ENCODE measurements around the gene CEBPE. TPM values are rescaled to one million over a fixed set of nuclear protein-coding genes. Genes with fewer than 3 reads are reported as not detected.

CEBPE gene
- total and polyA plus RNA-seq, 2 donors (not counting 3 experiments of a cell fraction or from before 2014, with no cell fraction given), result not detected

- POLR2A ChIA-PET, result no interaction called here
- no peaks in the 10 kb centered on the region for H3K9me1 ChIP-seq (replicated peaks; ENCODE audit: control insufficient read depth, extremely low read depth, insufficient read depth, low read length)
- no peak overlapping the region for H3K4me3 ChIP-seq (replicated peaks in 1 of 3; ENCODE audit: insufficient read depth in 1 of 3, low read depth in 1 of 3, low read length in 3 of 3)
- no peak overlapping the region for H3K27ac ChIP-seq (ENCODE audit: insufficient read depth, low read depth, low read length)
- H4K20me1 ChIP-seq (replicated peaks; ENCODE audit: control insufficient read depth, extremely low read depth, insufficient read depth, low read length), result no peaks in the 10 kb centered on the region
- H2AFZ ChIP-seq (ENCODE audit: low read depth, low read length), result no peak overlapping the region
- intact Hi-C loops (cut with micrococcal nuclease), result no loop called here
- H3K9me3 ChIP-seq (replicated peaks; ENCODE audit: control insufficient read depth, insufficient read depth, low read length), result no peaks in the 10 kb centered on the region
- H3K4me2 ChIP-seq (ENCODE audit: insufficient read depth, low read length), result no peak overlapping the region
- no TSS peak for BruUV-seq (replicated peaks)
- no peak for DNase-seq (ENCODE audit: low read depth, low spot score)
- CTCF ChIA-PET, result interaction anchor here (0.8 to 14.5 kb wide), 5 partner anchors 8 to 52 kb away, joined by 3 to 1289 read pairs (median 6); partner anchors contain the start of gene SLC7A8
- no peak for FAIRE-seq
- H3K9ac ChIP-seq (replicated peaks; ENCODE audit: extremely low read depth, insufficient read depth, low read length), result no peak overlapping the region
- H3K79me2 ChIP-seq (ENCODE audit: control insufficient read depth, insufficient read depth, low read length), result no peaks in the 10 kb centered on the region
- H3K36me3 ChIP-seq (ENCODE audit: control insufficient read depth in 2 of 2, extremely low read depth in 1 of 2, insufficient read depth in 2 of 2, low read length in 2 of 2), result no peaks in the 10 kb centered on the region
- peaks cover 29% of the 10 kb centered on the region for H3K4me1 ChIP-seq (ENCODE audit: control insufficient read depth, extremely low read depth, insufficient read depth, low read length)
- dilution Hi-C loops (cut with MboI; ENCODE audit: extremely low pct_ligation_motif_present, low sequenced_read_pairs), result no loop called here
- TF ChIP-seq EZH2 (IDR thresholded peaks at IDR 0.05; ENCODE audit: borderline replicate concordance, low read depth, low read length, severe bottlenecking), result no peak
- TF ChIP-seq GATA2 (IDR thresholded peaks at IDR 0.05; ENCODE audit: insufficient read depth, insufficient read length, low read depth, low read length), result peak; percentile 52
- TF ChIP-seq JUN (IDR thresholded peaks at IDR 0.05; ENCODE audit: borderline replicate concordance, insufficient read depth, insufficient read length, low read depth), result no peak
- TF ChIP-seq MAX (IDR thresholded peaks at IDR 0.05; ENCODE audit: insufficient read depth, insufficient read length), result no peak
- TF ChIP-seq POLR2A (IDR thresholded peaks at IDR 0.05; ENCODE audit: low read depth, low read length), result no peak
- no peaks in the 10 kb centered on the region for H3K27me3 ChIP-seq (ENCODE audit: control insufficient read depth in 2 of 2, insufficient read depth in 2 of 2, low read length in 2 of 2)
These were observed 10.1 kb upstream of the CEBPE start for GRCh38 chr14:23128969-23129758.

GRCh38 chr14:23127861-23128260, 8.8 kb upstream of the CEBPE start:
- Histone ChIP-seq H3K36me3 (ENCODE audit: control insufficient read depth in 2 of 2, extremely low read depth in 1 of 2, insufficient read depth in 2 of 2, low read length in 2 of 2) (no peaks in the 10 kb centered on the region), H3K9me3 (replicated peaks; ENCODE audit: control insufficient read depth, insufficient read depth, low read length) (no peaks in the 10 kb centered on the region), H3K4me1 (ENCODE audit: control insufficient read depth, extremely low read depth, insufficient read depth, low read length) (peaks cover 32% of the 10 kb centered on the region), H3K79me2 (ENCODE audit: control insufficient read depth, insufficient read depth, low read length) (no peaks in the 10 kb centered on the region), H3K9me1 (replicated peaks; ENCODE audit: control insufficient read depth, extremely low read depth, insufficient read depth, low read length) (no peaks in the 10 kb centered on the region), H3K9ac (replicated peaks; ENCODE audit: extremely low read depth, insufficient read depth, low read length) (no peak overlapping the region), H3K4me3 (replicated peaks in 1 of 3; ENCODE audit: insufficient read depth in 1 of 3, low read depth in 1 of 3, low read length in 3 of 3) (no peak overlapping the region), H4K20me1 (replicated peaks; ENCODE audit: control insufficient read depth, extremely low read depth, insufficient read depth, low read length) (no peaks in the 10 kb centered on the region), H3K27ac (ENCODE audit: insufficient read depth, low read depth, low read length) (no peak overlapping the region), H3K4me2 (ENCODE audit: insufficient read depth, low read length) (no peak overlapping the region), H3K27me3 (ENCODE audit: control insufficient read depth in 2 of 2, insufficient read depth in 2 of 2, low read length in 2 of 2) (no peaks in the 10 kb centered on the region), H2AFZ (ENCODE audit: low read depth, low read length) (no peak overlapping the region)
- dilution Hi-C loops (cut with MboI; ENCODE audit: extremely low pct_ligation_motif_present, low sequenced_read_pairs) (no loop called here), intact Hi-C loops (cut with micrococcal nuclease) (no loop called here)
- POLR2A ChIA-PET, result no interaction called here
- CTCF ChIA-PET, result interaction anchor here (14.5 kb wide), 1 partner anchor 51 kb away, joined by 1289 read pairs; the partner anchor contains the start of gene SLC7A8
- DNase-seq (ENCODE audit: low read depth, low spot score) (no peak), FAIRE-seq (no peak)
- no TSS peak for BruUV-seq (replicated peaks)
- TF ChIP-seq MYC (IDR thresholded peaks at IDR 0.05; ENCODE audit: low read depth, low read length) (no peak), FOS (IDR thresholded peaks at IDR 0.05; ENCODE audit: borderline replicate concordance, insufficient read depth, low read length) (no peak), POLR2AphosphoS5 (IDR thresholded peaks at IDR 0.05; ENCODE audit: insufficient read depth, low read depth, low read length) (no peak), JUN (IDR thresholded peaks at IDR 0.05; ENCODE audit: borderline replicate concordance, insufficient read depth, insufficient read length, low read depth) (no peak), EZH2 (IDR thresholded peaks at IDR 0.05; ENCODE audit: borderline replicate concordance, low read depth, low read length, severe bottlenecking) (no peak), POLR2A (IDR thresholded peaks at IDR 0.05; ENCODE audit: low read depth, low read length) (no peak)

All from endothelial cell of umbilical vein (primary cell).